Measurements from ENCODE around the gene PAN3.

The PAN3 gene

DNA sequence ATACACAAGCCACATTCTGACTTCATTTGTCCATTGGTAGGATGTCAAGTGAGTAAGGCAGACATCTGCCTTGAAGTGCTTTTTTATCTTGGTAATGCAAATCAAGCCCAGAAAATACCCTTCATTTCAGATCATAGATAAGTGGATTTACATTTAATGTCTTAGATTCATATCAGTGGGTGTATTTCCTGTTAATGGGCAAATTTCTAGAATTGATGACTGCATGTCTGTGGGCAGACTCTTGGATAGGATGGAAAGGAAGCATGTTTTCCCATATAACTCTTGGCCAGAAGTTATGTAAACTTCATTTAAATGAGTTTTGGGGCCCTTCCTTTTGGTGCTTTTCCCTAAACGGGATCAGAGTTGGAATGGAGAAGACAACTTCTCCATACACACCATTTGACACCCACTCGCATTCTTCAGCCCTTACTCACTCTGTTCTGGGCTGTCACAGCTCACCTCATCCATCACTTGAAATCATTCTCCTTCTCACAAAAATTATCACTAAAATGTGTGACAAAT, 202.0 kb downstream of the PAN3 start:
- no peak for DNase-seq

DNA sequence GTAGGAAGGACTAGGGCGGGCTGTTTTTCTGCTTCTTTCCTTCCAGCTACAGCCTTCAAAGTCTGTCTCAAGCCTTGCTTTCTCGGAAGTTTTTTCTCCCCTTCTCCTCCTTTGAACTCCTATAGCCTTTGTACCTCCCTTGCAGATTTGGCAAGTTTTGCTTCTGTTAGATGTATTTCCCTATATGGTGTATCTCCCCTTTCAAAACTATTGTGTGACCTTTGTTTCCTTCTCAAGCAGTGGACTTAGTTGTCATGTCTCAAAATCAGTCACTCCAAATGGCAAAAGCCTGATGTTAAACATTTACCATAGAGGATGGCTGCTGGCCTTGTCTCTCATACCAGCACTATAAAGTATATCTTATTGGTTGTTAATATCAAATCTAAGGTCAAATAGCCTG, 203.9 kb downstream of the PAN3 start:
- DNase-seq: no peak

DNA sequence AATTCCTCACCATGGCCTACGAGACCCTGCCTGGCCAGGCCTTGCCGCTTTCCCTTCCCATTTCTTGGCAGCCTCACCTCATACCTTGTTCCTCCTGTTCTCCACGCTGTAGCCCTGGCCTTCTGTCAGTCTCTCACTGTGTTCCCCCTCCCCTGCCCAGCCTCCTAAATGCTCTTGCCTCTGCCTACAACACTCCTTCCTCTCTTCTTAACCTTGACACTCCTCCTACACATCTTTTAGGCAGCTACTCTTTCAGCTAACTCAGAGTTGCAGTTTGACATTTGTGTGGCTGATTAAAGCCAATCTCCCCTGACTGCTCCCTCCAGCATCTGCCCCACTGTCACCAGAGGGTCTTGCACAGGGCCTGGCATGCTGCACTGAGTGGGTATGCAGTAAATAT, 205.8 kb downstream of the PAN3 start:
- DNase-seq: no peak
